Right renal pelvis (tissue), 4 donors: ENCODE results near the gene GZF1. TPM values are rescaled to one million over a fixed set of nuclear protein-coding genes. Genes with fewer than 3 reads are reported as not detected.
"Not testable (repeated sequence)": the region's sequence is repeated elsewhere in the genome, so short reads cannot be mapped to it uniquely, and the experiment has no call there.

Source experiments
- DNase-seq, 4 donors: peaks; one replicate each; pipeline ENCODE4 v3.0.0-alpha.2; 2013; ENCODE audit warnings: low read depth in 4 of 4, low spot score in 3 of 4, missing footprints in 1 of 4
- polyA plus RNA-seq, 4 donors: library from polyadenylated mRNA; unstranded; fragments of 120-200 nt; gene quantifications; one replicate each; pipeline ENCODE4 v1.2.1, GENCODE V29; 2013; ENCODE audit not compliant: insufficient read length in 4 of 4

The GZF1 gene
- polyA plus RNA-seq, 4 donors, result 16.0 to 18.4 (median 16.2) TPM

GRCh38 chr20:23344336-23344735, 17.6 kb upstream of the GZF1 start:
- DNase-seq, result no peak

GRCh38 chr20:23346002-23346401, 16.0 kb upstream of the GZF1 start:
- no peak for DNase-seq

GRCh38 chr20:23347791-23348190, 14.2 kb upstream of the GZF1 start:
- no peak for DNase-seq

GRCh38 chr20:23348510-23348909, 13.5 kb upstream of the GZF1 start:
- not testable (repeated sequence) for DNase-seq

- peak in 3 of 4 donors; percentile 52 to 84 (median 71) for DNase-seq
These were observed 12.4 kb upstream of the GZF1 start for GRCh38 chr20:23349338-23350195.

GRCh38 chr20:23350196-23350903, 11.6 kb upstream of the GZF1 start, which contains the start of gene NXT1:
Gene NXT1 (plus strand): TSS chr20:23350791. CDS start chr20:23354042, 3,251 bp downstream.
- DNase-seq, result peak; percentile 95 to 98 (median 96)

- peak in 1 of 4 donors; percentile 21 for DNase-seq
These were observed 10.8 kb upstream of the GZF1 start for GRCh38 chr20:23350904-23351838.

GRCh38 chr20:23356203-23356602, 5.8 kb upstream of the GZF1 start:
- DNase-seq, result no peak

GRCh38 chr20:23357767-23358562, 4.0 kb upstream of the GZF1 start:
- peak; percentile 97 to 99 (median 98) for DNase-seq

- no peak for DNase-seq
These were observed 3.4 kb upstream of the GZF1 start for GRCh38 chr20:23358563-23358906.

GRCh38 chr20:23358923-23359593, 2.9 kb upstream of the GZF1 start:
- DNase-seq, result no peak

- no peak for DNase-seq
These were observed 1.5 kb upstream of the GZF1 start for GRCh38 chr20:23360531-23360930.

- DNase-seq, result peak in 1 of 4 donors; percentile 26
These were observed 885 bp upstream of the GZF1 start for GRCh38 chr20:23361119-23361475.

GRCh38 chr20:23362392-23363256, 642 bp downstream of the GZF1 start:
- peak in 1 of 4 donors; percentile 34 for DNase-seq

- DNase-seq, result no peak
These were observed 1.3 kb downstream of the GZF1 start for GRCh38 chr20:23363257-23363649.

- no peak for DNase-seq
These were observed 3.6 kb downstream of the GZF1 start for GRCh38 chr20:23365390-23366165.

- DNase-seq, result no peak
These were observed 4.4 kb downstream of the GZF1 start for GRCh38 chr20:23366384-23366783.

GRCh38 chr20:23367770-23368169, 5.8 kb downstream of the GZF1 start:
- DNase-seq, result no peak
